Karpas-422 (cell line): ENCODE data around the gene DCXR. TPM values are rescaled to one million over a fixed set of nuclear protein-coding genes. Genes with fewer than 3 reads are reported as not detected.
A peak's percentile ranks its signal among the peaks of the same experiment; 100 is the strongest.

Experiments
- DNase-seq: peaks from one replicate; pipeline ENCODE4 v3.0.0-alpha.2; 2015
- H2AFZ ChIP-seq: fragments of 200-600 bp; sonication (generic); 2 replicates; pipeline ENCODE4 v1.6.1; 2014; ENCODE audit warnings: antibody characterized with exemption, low read length, mixed read lengths
- H3K27ac ChIP-seq: fragments of 200-600 bp; sonication (generic); 2 replicates; pipeline ENCODE4 v1.5.1; 2014; ENCODE audit warnings: mild to moderate bottlenecking, low read length, moderate library complexity
- H3K27me3 ChIP-seq: fragments of 200-600 bp; sonication (generic); 2 replicates; pipeline ENCODE4 v1.6.1; 2014; ENCODE audit warnings: low read length, mixed read lengths
- H3K36me3 ChIP-seq: fragments of 200-600 bp; sonication (generic); 2 replicates; pipeline ENCODE4 v1.6.1; 2014; ENCODE audit warnings: low read length, mixed read lengths; ENCODE audit not compliant: insufficient read depth
- H3K4me1 ChIP-seq: fragments of 200-600 bp; sonication (generic); 2 replicates; pipeline ENCODE4 v1.6.1; 2014; ENCODE audit warnings: mild to moderate bottlenecking, low read length, mixed read lengths
- H3K4me2 ChIP-seq: fragments of 200-600 bp; sonication (generic); 2 replicates; pipeline ENCODE4 v1.6.1; 2014; ENCODE audit warnings: low read length, low read depth, mild to moderate bottlenecking; ENCODE audit not compliant: poor library complexity, severe bottlenecking
- H3K4me3 ChIP-seq: fragments of 200-600 bp; sonication (generic); 2 replicates; pipeline ENCODE4 v1.5.1; 2014; ENCODE audit warnings: mild to moderate bottlenecking, antibody characterized with exemption, low read length, mixed read lengths
- H3K79me2 ChIP-seq: fragments of 200-600 bp; sonication (generic); 2 replicates; pipeline ENCODE4 v1.6.1; 2014; ENCODE audit warnings: mild to moderate bottlenecking, low read length, mixed read lengths
- H3K9ac ChIP-seq: fragments of 200-600 bp; sonication (generic); 2 replicates; pipeline ENCODE4 v1.6.0; 2014; ENCODE audit warnings: low read length
- H3K9me2 ChIP-seq: fragments of 200-600 bp; sonication (generic), shearing (Covaris generic); replicated peaks from 2 replicates; pipeline ENCODE4 v1.6.0; 2014; ENCODE audit warnings: mild to moderate bottlenecking, low read length, moderate library complexity; ENCODE audit not compliant: insufficient read depth
- H3K9me3 ChIP-seq: fragments of 300-700, 200-600 bp; sonication (generic); 2 replicates; pipeline ENCODE4 v1.6.1; 2014; ENCODE audit warnings: low read length, mixed read lengths
- H4K20me1 ChIP-seq: fragments of 200-600 bp; sonication (generic); 2 replicates; pipeline ENCODE4 v1.6.1; 2014; ENCODE audit warnings: mild to moderate bottlenecking, antibody characterized with exemption, low read length, low read depth; ENCODE audit not compliant: insufficient read depth
- total RNA-seq: library from RNA; depleted of rRNA; stranded (reverse); fragments of >200 nt; shearing (Covaris generic); gene quantifications from 2 replicates; pipeline ENCODE4 v1.2.3, GENCODE V29; 2014; ENCODE audit warnings: low replicate concordance; rRNA removed

Gene DCXR
- 103 and 164 TPM in 2 replicates for total RNA-seq

DNA sequence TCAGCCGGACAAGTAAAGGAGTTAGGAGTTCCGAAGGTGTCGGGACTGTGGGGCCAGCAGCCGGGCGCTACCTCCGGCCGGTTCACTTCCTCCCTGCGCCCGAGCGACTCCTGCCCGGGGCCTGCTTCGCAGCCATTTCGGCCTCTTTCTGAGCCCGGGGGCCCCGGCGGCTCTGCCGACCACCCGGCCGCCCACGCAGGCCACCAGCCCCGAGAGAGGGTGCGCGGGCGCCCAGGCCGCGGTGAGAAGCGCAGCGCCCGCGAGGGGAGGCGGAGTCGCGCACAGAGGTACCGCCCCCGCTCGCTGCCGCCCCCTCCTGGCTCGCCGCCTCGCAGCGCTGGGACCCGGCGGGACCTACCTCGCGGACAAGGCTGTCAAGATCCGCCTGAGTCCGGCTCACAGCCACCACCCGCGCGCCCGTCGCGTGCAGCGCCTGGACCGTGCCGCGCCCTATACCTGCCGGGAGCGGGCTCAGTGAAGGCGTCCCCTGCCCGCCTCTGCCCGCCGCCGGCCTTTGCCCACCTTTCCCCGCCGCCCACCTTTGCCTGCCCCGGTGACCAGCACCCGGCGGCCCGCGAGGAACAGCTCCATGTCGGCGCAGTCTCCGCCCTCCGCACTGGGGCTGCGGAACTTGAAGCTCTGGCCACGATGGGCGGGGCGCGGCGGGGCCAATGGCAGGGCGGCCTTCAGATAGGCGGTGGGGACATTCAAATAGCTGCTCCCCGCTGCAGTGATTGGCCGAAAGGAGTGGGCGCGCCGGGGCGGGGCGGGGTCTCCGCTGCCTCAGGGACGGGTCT, at the start of gene DCXR:
DCXR (minus strand) TSS at position 606 of the 797 bp plus-strand sequence; CDS start at position 591, 15 bp downstream.
- 0 out of 2 replicates have a peak, but pooled peaks cover 6% of the 10 kb centered on the region for H4K20me1 ChIP-seq
- H3K4me3 ChIP-seq, result peak within 1 kb of the TSS; percentile 99
- H3K9me2 ChIP-seq, result no peaks in the 10 kb centered on the region
- peak; percentile 98 for DNase-seq
- peak within 1 kb of the TSS; percentile 48; the same call in 1 of the 2 replicates for H3K27ac ChIP-seq
- H3K4me2 ChIP-seq, result peak within 1 kb of the TSS; percentile 97
- peak within 1 kb of the TSS; percentile 92 for H3K9ac ChIP-seq
- H3K4me1 ChIP-seq, result peaks cover 17% of the 10 kb centered on the region
- peak within 1 kb of the TSS; percentile 97 for H2AFZ ChIP-seq
- no peaks in the 10 kb centered on the region for H3K36me3 ChIP-seq
- no peaks in the 10 kb centered on the region for H3K9me3 ChIP-seq
- peaks cover 11% of the 10 kb centered on the region for H3K79me2 ChIP-seq
- no peaks in the 10 kb centered on the region for H3K27me3 ChIP-seq

DNA sequence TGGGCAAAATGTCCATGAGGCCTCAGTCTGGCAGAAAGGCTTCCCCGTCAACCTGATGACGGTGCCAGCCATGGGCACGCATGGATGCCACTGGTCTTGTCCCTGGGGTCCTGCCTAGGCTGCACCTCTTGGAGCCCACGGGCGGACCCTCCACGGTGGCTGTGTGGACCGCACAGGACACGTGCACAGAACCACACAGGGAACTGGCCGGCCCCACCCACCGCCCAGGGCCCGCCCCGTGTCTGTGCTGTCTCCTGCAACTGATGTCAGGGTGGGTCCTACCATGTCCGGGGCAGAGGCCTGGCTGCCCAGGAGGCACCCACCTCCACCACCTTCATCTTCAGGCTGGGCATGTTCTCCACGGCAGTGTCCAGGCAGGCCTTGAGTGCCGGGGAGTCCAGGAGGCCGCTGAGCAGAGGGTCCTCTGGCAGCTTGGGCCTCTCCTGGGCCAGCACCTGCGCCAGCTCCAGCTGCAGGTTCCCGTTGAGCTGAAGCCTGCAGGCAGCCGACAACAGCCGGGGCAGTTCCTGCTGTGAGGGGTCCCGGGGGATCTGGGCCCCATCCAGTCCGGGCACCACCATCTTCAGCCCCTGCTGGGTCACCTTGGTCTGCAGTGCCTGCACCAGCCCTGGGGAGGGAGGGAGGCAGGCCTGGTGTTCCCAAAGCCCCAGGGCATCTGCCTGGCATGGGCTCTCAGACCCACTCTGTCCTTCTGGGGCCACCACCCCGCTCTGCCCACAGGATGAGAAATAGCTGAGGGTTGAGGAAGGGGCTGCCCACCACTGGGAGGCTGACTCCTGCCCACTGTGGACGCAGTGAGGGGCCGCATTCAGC, 48.7 kb upstream of the DCXR start:
- H3K9ac ChIP-seq, result no peak overlapping the region
- H3K79me2 ChIP-seq, result no peaks in the 10 kb centered on the region
- H3K9me2 ChIP-seq, result no peaks in the 10 kb centered on the region
- H3K4me2 ChIP-seq, result no peak overlapping the region
- H3K9me3 ChIP-seq, result no peaks in the 10 kb centered on the region
- H4K20me1 ChIP-seq, result peaks cover 27% of the 10 kb centered on the region; the same call in 1 of the 2 replicates
- peaks cover 14% of the 10 kb centered on the region for H3K36me3 ChIP-seq
- no peak overlapping the region for H3K4me3 ChIP-seq
- H3K27ac ChIP-seq, result no peak overlapping the region
- no peaks in the 10 kb centered on the region for H3K4me1 ChIP-seq
- no peaks in the 10 kb centered on the region for H3K27me3 ChIP-seq
- no peak overlapping the region for H2AFZ ChIP-seq
- no peak for DNase-seq

DNA sequence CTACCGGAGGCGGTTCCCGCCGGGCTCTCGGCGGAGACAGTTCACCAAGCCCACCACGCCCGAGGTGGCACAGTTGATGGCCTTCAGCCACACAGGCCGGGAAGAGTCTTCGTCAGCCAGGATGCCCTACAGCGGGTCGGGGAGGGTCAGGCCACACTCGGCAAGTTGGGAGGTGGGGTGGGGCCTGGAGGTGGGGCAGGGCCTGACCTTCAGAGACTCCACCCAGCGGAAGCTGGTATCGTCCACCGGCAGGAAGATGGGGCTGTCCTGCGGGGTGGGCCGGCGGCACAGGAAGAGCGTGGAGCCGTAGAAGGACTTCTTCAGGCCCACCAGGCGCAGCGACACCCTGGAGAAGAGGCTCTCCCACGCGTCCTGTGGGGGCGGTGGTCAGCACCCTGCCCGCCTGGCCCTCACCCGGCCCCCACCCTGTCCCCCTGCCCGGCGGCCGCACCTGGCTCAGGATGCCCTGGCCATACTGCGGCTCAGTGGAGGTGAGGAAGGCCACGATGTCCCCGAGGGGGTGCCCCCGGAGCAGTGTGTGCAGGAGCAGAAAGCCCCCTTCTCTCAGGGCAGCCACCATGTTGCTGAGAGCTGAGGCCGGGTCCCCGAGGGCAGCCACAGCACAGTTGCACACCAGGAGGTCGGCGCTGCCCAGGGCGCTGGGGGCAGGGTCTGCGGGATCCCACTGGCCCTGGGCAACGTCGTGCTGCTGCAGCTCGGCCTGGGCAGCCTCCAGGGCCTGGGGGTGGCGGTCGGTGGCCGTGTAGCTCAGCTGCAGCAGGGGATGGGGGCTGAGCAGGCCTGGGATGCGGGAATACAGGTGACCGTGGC, 47.7 kb upstream of the DCXR start:
- Histone ChIP-seq H3K79me2 (no peaks in the 10 kb centered on the region), H3K4me1 (no peaks in the 10 kb centered on the region), H4K20me1 (peaks cover 31% of the 10 kb centered on the region; the same call in 1 of the 2 replicates)

GRCh38 chr17:82084373-82085030, 47.0 kb upstream of the DCXR start:
- H3K4me3 ChIP-seq, result no peak overlapping the region
- H3K36me3 ChIP-seq, result peaks cover 11% of the 10 kb centered on the region; the same call in 1 of the 2 replicates
- peaks cover 32% of the 10 kb centered on the region; the same call in 1 of the 2 replicates for H4K20me1 ChIP-seq
- H3K9ac ChIP-seq, result no peak overlapping the region
- no peak for DNase-seq
- no peak overlapping the region for H2AFZ ChIP-seq
- no peaks in the 10 kb centered on the region for H3K9me2 ChIP-seq
- H3K27ac ChIP-seq, result no peak overlapping the region
- no peaks in the 10 kb centered on the region for H3K9me3 ChIP-seq
- no peaks in the 10 kb centered on the region for H3K79me2 ChIP-seq
- no peak overlapping the region for H3K4me2 ChIP-seq
- H3K27me3 ChIP-seq, result no peaks in the 10 kb centered on the region
- H3K4me1 ChIP-seq, result no peaks in the 10 kb centered on the region

More for the DNA sequence above, 47.7 kb upstream of the DCXR start:
- H3K4me2 ChIP-seq, result no peak overlapping the region
- DNase-seq, result no peak
- no peaks in the 10 kb centered on the region for H3K27me3 ChIP-seq
- no peaks in the 10 kb centered on the region for H3K9me2 ChIP-seq
- H3K9me3 ChIP-seq, result no peaks in the 10 kb centered on the region
- no peak overlapping the region for H3K4me3 ChIP-seq
- H3K27ac ChIP-seq, result no peak overlapping the region
- peaks cover 14% of the 10 kb centered on the region for H3K36me3 ChIP-seq
- H3K9ac ChIP-seq, result no peak overlapping the region
- no peak overlapping the region for H2AFZ ChIP-seq

DNA sequence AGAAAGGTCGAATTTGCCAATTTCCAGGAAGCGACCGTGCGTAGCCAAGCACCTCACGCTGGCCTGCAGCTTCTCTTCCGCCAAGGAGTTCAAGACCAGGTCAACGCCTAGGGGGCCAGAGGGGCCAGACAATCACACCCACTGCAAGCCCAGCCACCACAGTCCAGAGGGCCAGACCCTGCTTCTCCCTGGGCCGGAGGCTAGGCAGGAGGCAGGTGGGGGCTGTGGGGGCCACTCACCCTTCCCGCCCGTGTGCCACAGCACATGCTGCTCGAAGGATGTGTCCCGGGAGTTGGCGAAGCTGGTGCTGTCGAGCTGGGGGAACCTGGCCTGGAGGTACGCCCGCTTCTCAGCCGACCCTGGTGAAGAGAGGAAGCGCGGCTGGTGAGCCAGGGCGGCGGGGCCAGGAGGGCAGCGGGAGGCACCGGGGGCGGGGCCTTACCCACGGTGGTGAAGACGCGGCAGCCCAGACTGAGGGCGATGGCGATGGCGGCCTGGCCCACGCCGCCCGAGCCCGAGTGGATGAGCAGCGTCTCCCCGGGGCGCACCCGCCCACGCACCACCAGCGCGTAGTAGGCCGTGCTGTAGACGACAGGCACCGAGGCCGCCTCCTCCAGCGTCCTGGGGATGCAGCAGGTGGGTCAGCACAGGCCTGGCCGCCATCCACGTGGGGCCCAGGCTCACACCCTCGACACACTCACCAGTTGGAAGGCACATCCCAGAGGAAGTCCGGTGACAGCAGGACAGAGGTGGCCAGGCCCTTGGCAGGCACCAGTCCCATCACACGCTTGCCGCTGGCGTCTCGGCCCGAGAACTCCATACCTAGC, 46.2 kb upstream of the DCXR start:
- H3K79me2 ChIP-seq, result no peaks in the 10 kb centered on the region
- no peak overlapping the region for H2AFZ ChIP-seq
- no peak overlapping the region for H3K4me3 ChIP-seq
- H3K4me2 ChIP-seq, result no peak overlapping the region
- H4K20me1 ChIP-seq, result peaks cover 27% of the 10 kb centered on the region; the same call in 1 of the 2 replicates
- no peak for DNase-seq
- no peaks in the 10 kb centered on the region for H3K27me3 ChIP-seq
- H3K9me2 ChIP-seq, result no peaks in the 10 kb centered on the region
- no peaks in the 10 kb centered on the region for H3K4me1 ChIP-seq
- H3K9ac ChIP-seq, result no peak overlapping the region
- H3K9me3 ChIP-seq, result no peaks in the 10 kb centered on the region
- no peak overlapping the region for H3K27ac ChIP-seq
- H3K36me3 ChIP-seq, result peaks cover 11% of the 10 kb centered on the region; the same call in 1 of the 2 replicates

DNA sequence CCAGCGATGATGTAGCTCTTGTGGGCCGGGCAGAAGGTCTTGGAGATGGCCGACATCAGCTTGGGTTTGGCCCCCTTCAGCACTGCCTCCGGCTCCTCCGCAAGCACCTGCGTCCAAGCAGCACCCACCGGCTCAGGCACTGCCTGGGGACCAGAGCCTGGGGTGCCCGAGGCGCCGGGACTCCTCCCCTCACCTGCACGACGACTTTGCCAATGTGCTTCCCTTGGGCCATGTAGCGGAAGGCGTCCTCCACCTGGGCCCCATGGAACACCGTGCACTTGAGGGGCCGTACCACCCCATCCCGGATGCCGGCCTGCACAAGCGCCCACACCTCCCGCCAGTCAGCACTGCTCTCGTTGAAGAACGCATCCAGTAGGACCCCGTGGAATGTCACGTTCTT, 45.5 kb upstream of the DCXR start:
- no peak overlapping the region for H3K4me3 ChIP-seq
- no peaks in the 10 kb centered on the region for H3K27me3 ChIP-seq
- H4K20me1 ChIP-seq, result peaks cover 30% of the 10 kb centered on the region; the same call in 1 of the 2 replicates
- no peaks in the 10 kb centered on the region for H3K79me2 ChIP-seq
- no peaks in the 10 kb centered on the region for H3K9me2 ChIP-seq
- no peak overlapping the region for H3K27ac ChIP-seq
- no peak overlapping the region for H3K9ac ChIP-seq
- peaks cover 11% of the 10 kb centered on the region; the same call in 1 of the 2 replicates for H3K36me3 ChIP-seq
- no peak for DNase-seq
- no peaks in the 10 kb centered on the region for H3K9me3 ChIP-seq
- no peaks in the 10 kb centered on the region for H3K4me1 ChIP-seq
- no peak overlapping the region for H2AFZ ChIP-seq
- H3K4me2 ChIP-seq, result no peak overlapping the region

GRCh38 chr17:82082456-82082855, 45.0 kb upstream of the DCXR start:
- Histone ChIP-seq H2AFZ (no peak overlapping the region), H4K20me1 (peaks cover 35% of the 10 kb centered on the region; the same call in 1 of the 2 replicates), H3K9me3 (no peaks in the 10 kb centered on the region), H3K27ac (no peak overlapping the region), H3K9me2 (no peaks in the 10 kb centered on the region), H3K36me3 (peaks cover 8% of the 10 kb centered on the region; the same call in 1 of the 2 replicates), H3K4me1 (no peaks in the 10 kb centered on the region), H3K4me2 (no peak overlapping the region), H3K79me2 (no peaks in the 10 kb centered on the region), H3K27me3 (no peaks in the 10 kb centered on the region), H3K9ac (no peak overlapping the region), H3K4me3 (no peak overlapping the region)
- DNase-seq, result no peak
